ENCODE results near the gene SLC38A5.
A peak's percentile ranks its signal among the peaks of the same experiment; 100 is the strongest.

SLC38A5 gene

DNA sequence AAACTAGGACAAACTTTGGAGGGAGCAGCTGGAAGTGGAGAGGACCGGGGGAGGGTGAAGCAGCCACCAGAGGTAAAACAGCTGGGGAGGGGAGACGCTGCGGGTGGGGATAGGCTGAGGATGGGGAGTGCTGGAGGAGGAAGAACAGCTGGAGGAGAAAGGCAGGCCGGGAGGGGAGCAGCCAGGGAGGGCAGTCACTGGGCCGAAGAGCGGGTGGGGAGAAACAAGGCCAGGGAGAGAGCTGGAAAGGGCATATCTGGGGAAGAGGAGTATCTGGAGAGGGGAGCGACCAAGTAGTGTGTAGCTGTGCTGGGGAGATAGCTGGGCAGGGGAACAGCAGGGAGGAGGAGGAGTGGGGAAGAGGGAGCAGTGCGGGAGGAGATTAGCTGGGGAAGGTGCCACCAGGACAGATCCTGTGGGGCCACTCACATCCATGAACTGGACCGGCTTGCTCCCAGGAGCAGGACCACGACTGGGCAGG, 2.7 kb downstream of the SLC38A5 start:
- in situ Hi-C loops (cut with HindIII; ENCODE audit: low sequenced_read_pairs), result no loop called here
- no peak overlapping the region for H3K4me3 ChIP-seq (ENCODE audit: low read depth, low read length)
- DNase-seq (ENCODE audit: low read depth), result no peak
- TF ChIP-seq, protein P1, sequence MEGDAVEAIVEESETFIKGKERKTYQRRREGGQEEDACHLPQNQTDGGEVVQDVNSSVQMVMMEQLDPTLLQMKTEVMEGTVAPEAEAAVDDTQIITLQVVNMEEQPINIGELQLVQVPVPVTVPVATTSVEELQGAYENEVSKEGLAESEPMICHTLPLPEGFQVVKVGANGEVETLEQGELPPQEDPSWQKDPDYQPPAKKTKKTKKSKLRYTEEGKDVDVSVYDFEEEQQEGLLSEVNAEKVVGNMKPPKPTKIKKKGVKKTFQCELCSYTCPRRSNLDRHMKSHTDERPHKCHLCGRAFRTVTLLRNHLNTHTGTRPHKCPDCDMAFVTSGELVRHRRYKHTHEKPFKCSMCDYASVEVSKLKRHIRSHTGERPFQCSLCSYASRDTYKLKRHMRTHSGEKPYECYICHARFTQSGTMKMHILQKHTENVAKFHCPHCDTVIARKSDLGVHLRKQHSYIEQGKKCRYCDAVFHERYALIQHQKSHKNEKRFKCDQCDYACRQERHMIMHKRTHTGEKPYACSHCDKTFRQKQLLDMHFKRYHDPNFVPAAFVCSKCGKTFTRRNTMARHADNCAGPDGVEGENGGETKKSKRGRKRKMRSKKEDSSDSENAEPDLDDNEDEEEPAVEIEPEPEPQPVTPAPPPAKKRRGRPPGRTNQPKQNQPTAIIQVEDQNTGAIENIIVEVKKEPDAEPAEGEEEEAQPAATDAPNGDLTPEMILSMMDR (IDR thresholded peaks at IDR 0.05; ENCODE audit: low read depth, low read length, missing control alignments), result no peak

DNA sequence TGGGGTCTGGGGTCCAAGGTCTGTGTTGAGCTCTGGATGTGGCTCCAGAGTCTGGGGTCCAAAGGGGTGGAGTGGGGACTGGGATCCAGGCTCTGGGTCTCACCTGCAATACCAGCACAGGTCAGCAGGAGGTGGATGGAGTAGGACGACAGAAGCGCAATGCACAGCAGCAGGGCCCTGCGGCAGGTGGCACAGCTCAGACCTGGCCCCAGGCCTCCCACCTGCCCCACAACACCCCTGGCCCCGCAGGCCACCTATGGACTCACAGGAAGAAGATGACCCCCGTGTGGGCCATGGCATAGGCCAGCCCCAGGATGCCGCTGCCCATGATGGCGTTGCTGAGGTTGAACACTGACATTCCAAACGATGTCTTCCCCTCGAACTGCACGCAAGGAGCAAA, 3.4 kb downstream of the SLC38A5 start:
- no peak for DNase-seq (ENCODE audit: low read depth)
- TF ChIP-seq, protein P1 (IDR thresholded peaks at IDR 0.05; ENCODE audit: low read depth, low read length, missing control alignments), result peak; percentile 14
- H3K4me3 ChIP-seq (ENCODE audit: low read depth, low read length), result no peak overlapping the region
- in situ Hi-C loops (cut with HindIII; ENCODE audit: low sequenced_read_pairs), result no loop called here

DNA sequence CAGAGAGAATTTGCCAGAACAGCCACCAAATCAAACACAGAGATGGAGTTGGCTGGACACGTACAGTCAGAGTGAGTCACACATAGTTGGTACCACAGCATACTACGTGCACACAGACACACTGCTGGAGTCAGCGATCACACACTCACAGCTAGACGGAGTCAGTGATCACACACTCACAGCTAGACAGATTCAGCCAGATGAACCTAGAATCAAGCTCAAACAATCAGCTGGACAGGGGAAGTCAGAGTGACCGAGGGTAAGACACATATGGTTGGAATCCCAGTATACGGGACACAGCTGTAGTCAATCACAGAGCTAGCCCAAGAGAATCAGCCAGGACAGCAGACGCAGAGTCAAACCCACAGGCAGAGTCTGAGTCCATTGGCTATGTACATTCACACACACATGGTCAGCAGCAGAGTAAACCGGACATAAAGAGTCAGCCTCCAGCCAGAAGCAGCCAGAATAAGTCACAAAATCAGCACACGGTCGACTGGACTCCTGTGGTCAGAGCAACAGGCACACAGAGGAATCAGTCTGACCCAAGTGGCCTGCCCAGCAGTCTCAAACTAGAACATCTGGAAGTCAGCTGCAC, 4.6 kb downstream of the SLC38A5 start:
- TF ChIP-seq, protein P1 (IDR thresholded peaks at IDR 0.05; ENCODE audit: low read depth, low read length, missing control alignments), result no peak
- DNase-seq (ENCODE audit: low read depth), result peak; percentile 68
- in situ Hi-C loops (cut with HindIII; ENCODE audit: low sequenced_read_pairs), result no loop called here
- no peak overlapping the region for H3K4me3 ChIP-seq (ENCODE audit: low read depth, low read length)

DNA sequence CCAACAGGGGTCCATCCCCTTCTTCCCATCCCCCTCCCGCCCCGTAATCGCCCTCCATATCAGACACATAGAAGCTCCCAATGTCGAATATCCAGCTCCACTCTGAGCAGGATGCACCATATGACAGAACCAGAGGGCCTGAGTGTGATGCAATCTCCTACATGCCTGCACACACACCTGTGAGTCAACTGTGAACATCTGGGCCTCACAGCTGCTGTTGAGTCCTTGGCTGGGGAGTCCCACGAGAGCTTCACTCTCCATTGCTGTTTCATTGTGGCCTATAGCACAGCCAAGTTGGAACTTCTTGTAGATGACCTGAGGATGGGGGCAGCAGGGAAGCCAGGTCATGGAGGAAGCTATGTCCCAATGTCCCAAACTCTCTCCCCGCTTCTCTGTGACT, 8.2 kb downstream of the SLC38A5 start:
- in situ Hi-C loops (cut with HindIII; ENCODE audit: low sequenced_read_pairs), result no loop called here
- no peak for DNase-seq (ENCODE audit: low read depth)
- TF ChIP-seq, protein P1 (IDR thresholded peaks at IDR 0.05; ENCODE audit: low read depth, low read length, missing control alignments), result no peak
- H3K4me3 ChIP-seq (ENCODE audit: low read depth, low read length), result no peak overlapping the region

DNA sequence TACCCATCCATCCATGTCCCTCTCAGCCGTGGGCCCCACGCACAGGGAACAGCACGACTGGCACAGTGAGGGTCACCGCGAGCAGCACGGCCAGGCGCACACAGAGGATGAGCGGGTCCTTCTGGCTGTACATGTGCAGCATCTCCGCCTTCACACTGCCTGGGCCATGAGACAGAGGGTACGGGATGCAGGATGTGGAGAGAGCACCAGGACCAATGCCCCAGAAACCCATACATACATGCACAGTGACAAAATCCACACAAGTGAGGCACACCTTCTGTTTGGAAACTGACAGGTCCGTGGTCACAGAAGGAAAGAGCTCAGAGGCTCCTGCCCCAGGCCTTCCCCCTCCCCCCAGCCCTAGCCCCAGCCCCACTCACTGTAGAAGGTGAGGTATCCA, 9.5 kb downstream of the SLC38A5 start:
- TF ChIP-seq, protein P1 (IDR thresholded peaks at IDR 0.05; ENCODE audit: low read depth, low read length, missing control alignments), result no peak
- DNase-seq (ENCODE audit: low read depth), result no peak
- no peak overlapping the region for H3K4me3 ChIP-seq (ENCODE audit: low read depth, low read length)
- in situ Hi-C loops (cut with HindIII; ENCODE audit: low sequenced_read_pairs), result no loop called here

DNA sequence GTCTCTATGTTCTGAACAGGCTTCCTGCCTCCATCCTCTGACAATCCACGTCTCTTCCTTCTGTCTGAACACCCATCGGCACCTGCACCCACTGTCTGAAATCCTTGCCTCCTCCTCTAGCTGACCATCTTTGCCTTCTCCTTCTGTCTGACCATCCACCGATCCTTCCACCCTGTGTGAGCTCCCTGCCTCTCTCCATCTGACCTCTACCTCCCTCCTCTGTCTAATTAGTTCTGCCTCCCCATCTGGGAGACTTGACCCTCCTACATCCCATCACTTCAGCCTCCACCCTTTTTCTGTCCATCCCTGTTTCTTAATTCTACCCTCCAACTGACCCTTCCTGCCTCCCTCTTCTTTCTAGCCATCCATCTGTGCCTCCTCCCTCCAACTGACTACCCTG, 10.0 kb downstream of the SLC38A5 start:
- TF ChIP-seq, protein P1 (IDR thresholded peaks at IDR 0.05; ENCODE audit: low read depth, low read length, missing control alignments), result no peak
- in situ Hi-C loops (cut with HindIII; ENCODE audit: low sequenced_read_pairs), result no loop called here
- H3K4me3 ChIP-seq (ENCODE audit: low read depth, low read length), result no peak overlapping the region
- no peak for DNase-seq (ENCODE audit: low read depth)

Data from astrocyte of the cerebellum (primary cell).